Spleen (tissue), 11 donors: ENCODE results near the gene TSHZ2. TPM values are rescaled to one million over a fixed set of nuclear protein-coding genes. Genes with fewer than 3 reads are reported as not detected.

Experiments used
- DNase-seq: peaks from one replicate; pipeline ENCODE4 v3.0.0-alpha.2; 2020
- H3K27ac ChIP-seq, 8 donors: fragments of 200-600 bp; sonication (generic) in 7 of 8; 1 replicate in 4 of 8; 2 replicates in 4 of 8; pipeline versions ENCODE4 v1.5.0 to v1.8.0; 2016 to 2021; ENCODE audit warnings: inconsistent platforms in 4 of 8, mild to moderate bottlenecking in 4 of 8, moderate library complexity in 1 of 8
- H3K27me3 ChIP-seq, 7 donors: fragments of 200-600 bp; sonication (generic) in 6 of 7; replicated peaks in 1 of 7; 1 replicate in 4 of 7; 2 replicates in 3 of 7; pipeline versions ENCODE4 v1.5.0 to v1.8.0; 2016 to 2021; ENCODE audit warnings: inconsistent platforms in 3 of 7, mild to moderate bottlenecking in 1 of 7
- H3K36me3 ChIP-seq, 6 donors: fragments of 200-600 bp; sonication (generic) in 5 of 6; 1 replicate in 4 of 6; 2 replicates in 2 of 6; pipeline versions ENCODE4 v1.5.0 to v1.8.0; 2016 to 2021; ENCODE audit warnings: inconsistent platforms in 2 of 6
- H3K4me1 ChIP-seq, 6 donors: fragments of 200-600 bp; sonication (generic) in 5 of 6; 1 replicate in 3 of 6; 2 replicates in 3 of 6; pipeline versions ENCODE4 v1.5.0 to v1.8.0; 2016 to 2021; ENCODE audit warnings: inconsistent platforms in 3 of 6
- H3K4me3 ChIP-seq, 8 donors: fragments of 200-600 bp; sonication (generic) in 7 of 8; 1 replicate in 4 of 8; 2 replicates in 4 of 8; pipeline versions ENCODE4 v1.5.0 to v1.8.0; 2016 to 2021; ENCODE audit warnings: inconsistent platforms in 4 of 8, mild to moderate bottlenecking in 4 of 8, moderate library complexity in 2 of 8
- H3K9me3 ChIP-seq, 8 donors: fragments of 200-600 bp; sonication (generic) in 7 of 8; 1 replicate in 4 of 8; 2 replicates in 4 of 8; pipeline versions ENCODE4 v1.5.0 to v1.8.0; 2016 to 2021; ENCODE audit warnings: inconsistent platforms in 4 of 8
- POLR2A ChIP-seq, 3 donors: fragments of 450-650 bp; IDR thresholded peaks; one replicate each; pipeline ENCODE4 v1.5.1; 2017; ENCODE audit warnings: antibody characterized with exemption in 3 of 3, mild to moderate bottlenecking in 1 of 3
- POLR2AphosphoS5 ChIP-seq, 3 donors: sonication (generic); formaldehyde crosslinking; IDR thresholded peaks; one replicate each; pipeline ENCODE4 v1.5.1; 2017; ENCODE audit warnings: antibody characterized with exemption in 3 of 3
- WGBS, 5 donors: extraction: QIAGEN DNeasy Blood & Tissue Kit in 3 of 5; methylation state at CpG; one replicate each; pipeline versions ENCODE4 v1.1.5 to v1.1.7; 2013 to 2018; 5-methylcytosine and 5-hydroxymethylcytosine counted together
- intact Hi-C: fragments of 100-400 bp; cut with DNase I; formaldehyde crosslinking; loops from one replicate; pipeline ENCODE4 v1.15.0; 2023; ENCODE audit warnings: low total_unique reads
- polyA plus RNA-seq, 3 donors: library from polyadenylated mRNA; stranded (reverse); fragments of 200-250 nt; gene quantifications; one replicate each; pipeline ENCODE4 v1.2.1, GENCODE V29; 2013
- total RNA-seq, 7 donors: library from RNA; depleted of rRNA in 3 of 7; stranded (reverse); fragments of >200 nt in 3 of 7; fragmentation: NEBNext Ultra II Directional in 4 of 7; extraction: Animal tissue kit (Norgen Biotek cat#: 25700) in 4 of 7; gene quantifications; one replicate each; pipeline versions ENCODE4 v1.1.0 to v1.2.1, GENCODE V29; 2016 to 2021
- TF ChIP-seq, protein P1 (sequence below), 11 experiments: fragments of 200-600 bp in 7 of 11; fragments of 450-650 bp in 4 of 11; sonication (generic) in 4 of 11; IDR thresholded peaks in 8 of 11; conservative IDR thresholded peaks in 3 of 11; 1 replicate in 7 of 11; 2 replicates in 4 of 11; pipeline versions ENCODE4 v1.4.0 to v1.8.0; 2016 to 2021; ENCODE audit warnings: antibody characterized with exemption in 11 of 11, inconsistent platforms in 4 of 11, mild to moderate bottlenecking in 1 of 11
- donor health status: healthy with polysubstance abuse.
- donor health status: DM: no; HTN: no; CAD: no; lungs with moderate emphysema.
- donor health status: DM: no; HTN: no; CAD: no.
- donor health status: Bipolar disorder and iron deficiency.
- donor health status: healthy.
- donor health status: DM: no; HTN: no; CAD: no.
- donor health status: DM: yes; HTN: yes; CAD: no.

The TSHZ2 gene
- total and polyA plus RNA-seq, 10 donors = 0.86 to 19.2 (median 15.7) TPM

DNA sequence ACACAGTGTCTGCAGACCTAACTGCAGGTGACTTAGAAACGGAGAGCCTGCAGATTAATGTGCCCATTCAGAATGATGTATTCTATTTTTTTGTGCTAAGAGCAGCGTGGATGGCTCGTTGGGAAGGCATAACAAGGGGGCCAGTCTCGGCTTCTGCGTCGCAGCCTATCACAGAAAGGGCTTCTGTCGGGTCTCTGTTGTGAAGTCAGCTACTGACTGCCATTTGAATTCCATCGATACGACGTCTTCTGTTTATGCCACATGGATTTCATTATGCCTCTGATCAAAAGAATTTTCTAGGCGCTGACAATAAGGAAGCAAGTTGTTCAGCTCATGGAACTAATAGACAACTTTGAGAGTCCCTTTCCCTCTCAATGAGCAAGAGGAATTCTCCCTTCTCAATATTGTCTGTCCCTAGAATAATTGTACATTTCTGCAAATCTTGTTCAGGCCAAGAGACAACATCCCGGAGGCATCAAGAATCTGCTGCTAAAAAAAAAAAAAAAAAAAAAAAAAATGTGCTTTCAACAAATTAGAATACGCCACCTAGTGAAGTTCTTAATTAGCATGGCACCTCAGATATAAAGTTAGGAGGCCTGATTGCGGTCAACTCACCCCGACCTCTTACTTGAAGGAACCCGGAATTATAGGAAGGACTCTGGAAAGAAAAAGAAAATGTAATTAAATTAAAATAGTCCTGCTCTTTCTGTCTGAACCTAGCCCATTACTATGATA is 223.9 kb downstream of the TSHZ2 start:
- Histone ChIP-seq H3K4me3 (no peak overlapping the region), H3K27me3 (peaks cover 0 to 29% (median 0%) of the 10 kb centered on the region in 7 donors), H3K36me3 (no peaks in the 10 kb centered on the region), H3K9me3 (no peaks in the 10 kb centered on the region), H3K4me1 (no peaks in the 10 kb centered on the region), H3K27ac (no peak overlapping the region)
- no peak for DNase-seq
- intact Hi-C loops = no loop called here
- TF ChIP-seq POLR2A (IDR thresholded peaks at IDR 0.05) (no peak), POLR2AphosphoS5 (IDR thresholded peaks at IDR 0.05) (no peak)
- TF ChIP-seq, protein P1, sequence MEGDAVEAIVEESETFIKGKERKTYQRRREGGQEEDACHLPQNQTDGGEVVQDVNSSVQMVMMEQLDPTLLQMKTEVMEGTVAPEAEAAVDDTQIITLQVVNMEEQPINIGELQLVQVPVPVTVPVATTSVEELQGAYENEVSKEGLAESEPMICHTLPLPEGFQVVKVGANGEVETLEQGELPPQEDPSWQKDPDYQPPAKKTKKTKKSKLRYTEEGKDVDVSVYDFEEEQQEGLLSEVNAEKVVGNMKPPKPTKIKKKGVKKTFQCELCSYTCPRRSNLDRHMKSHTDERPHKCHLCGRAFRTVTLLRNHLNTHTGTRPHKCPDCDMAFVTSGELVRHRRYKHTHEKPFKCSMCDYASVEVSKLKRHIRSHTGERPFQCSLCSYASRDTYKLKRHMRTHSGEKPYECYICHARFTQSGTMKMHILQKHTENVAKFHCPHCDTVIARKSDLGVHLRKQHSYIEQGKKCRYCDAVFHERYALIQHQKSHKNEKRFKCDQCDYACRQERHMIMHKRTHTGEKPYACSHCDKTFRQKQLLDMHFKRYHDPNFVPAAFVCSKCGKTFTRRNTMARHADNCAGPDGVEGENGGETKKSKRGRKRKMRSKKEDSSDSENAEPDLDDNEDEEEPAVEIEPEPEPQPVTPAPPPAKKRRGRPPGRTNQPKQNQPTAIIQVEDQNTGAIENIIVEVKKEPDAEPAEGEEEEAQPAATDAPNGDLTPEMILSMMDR (IDR thresholded peaks at IDR 0.05 in 8 of 11, conservative IDR thresholded peaks at IDR 0.05 in 3 of 11) = no peak
- WGBS, 5 donors = 74 to 83% (median 82%) methylated on average over 16 of the region's 16 CpGs

DNA sequence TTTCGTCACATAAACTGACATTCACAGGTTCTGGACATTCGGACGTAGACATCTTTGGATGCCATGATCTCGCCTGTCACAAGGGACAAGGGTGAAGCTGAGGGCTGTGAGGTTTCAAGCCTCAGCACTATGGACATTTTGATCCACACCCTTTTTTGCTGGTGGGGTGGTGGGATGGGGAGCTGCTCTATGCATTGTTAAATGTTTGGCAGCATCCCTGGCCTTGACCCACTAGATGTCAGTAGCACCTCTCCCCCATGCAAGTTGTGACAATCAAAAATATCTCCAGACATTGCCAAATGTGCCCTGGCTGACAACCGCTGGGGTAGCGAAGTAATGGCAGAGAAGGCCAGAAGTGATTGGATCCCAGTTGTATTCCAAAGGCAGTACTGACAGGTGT is 229.4 kb downstream of the TSHZ2 start:
- WGBS, 5 donors = 86 to 93% (median 89%) methylated on average over 6 of the region's 6 CpGs

DNA sequence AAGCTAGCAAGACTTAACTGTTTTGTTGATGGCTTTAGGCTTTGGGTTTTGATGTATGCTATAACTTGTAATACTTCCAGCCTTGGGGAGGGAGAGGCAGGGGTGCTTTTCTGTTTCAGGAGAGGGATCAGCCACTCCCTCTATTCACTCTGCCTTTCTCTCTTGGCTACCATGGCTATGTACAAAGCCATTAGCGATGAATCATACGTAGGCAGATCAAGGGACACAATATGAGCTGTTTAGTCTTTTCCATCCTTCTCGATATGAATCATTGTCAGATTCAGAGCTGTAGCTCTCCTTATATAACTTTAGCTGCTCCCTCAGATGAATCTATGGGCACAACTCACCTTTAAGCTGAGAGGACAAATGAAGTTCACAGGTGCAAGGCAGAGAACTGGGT is 230.6 kb downstream of the TSHZ2 start:
- WGBS, 5 donors = 87 to 99% (median 90%) methylated on average over 3 of the region's 3 CpGs
- TF ChIP-seq POLR2AphosphoS5 (IDR thresholded peaks at IDR 0.05) = no peak
- no peak for TF ChIP-seq POLR2A (IDR thresholded peaks at IDR 0.05)
- TF ChIP-seq, protein P1 (IDR thresholded peaks at IDR 0.05 in 8 of 11, conservative IDR thresholded peaks at IDR 0.05 in 3 of 11) = no peak
- intact Hi-C loops = no loop called here
- no peak overlapping the region for H3K27ac ChIP-seq
- no peaks in the 10 kb centered on the region for H3K4me1 ChIP-seq
- no peak overlapping the region for H3K4me3 ChIP-seq
- no peaks in the 10 kb centered on the region for H3K9me3 ChIP-seq
- no peak for DNase-seq
- H3K36me3 ChIP-seq = no peaks in the 10 kb centered on the region
- H3K27me3 ChIP-seq = peaks cover 0 to 9% (median 0%) of the 10 kb centered on the region in 7 donors

More for the DNA sequence above, 229.4 kb downstream of the TSHZ2 start:
- TF ChIP-seq POLR2AphosphoS5 (IDR thresholded peaks at IDR 0.05) (no peak), POLR2A (IDR thresholded peaks at IDR 0.05) (no peak)
- TF ChIP-seq, protein P1 (IDR thresholded peaks at IDR 0.05 in 8 of 11, conservative IDR thresholded peaks at IDR 0.05 in 3 of 11) = no peak
- no peaks in the 10 kb centered on the region for H3K9me3 ChIP-seq
- intact Hi-C loops = no loop called here
- H3K36me3 ChIP-seq = no peaks in the 10 kb centered on the region
- H3K4me1 ChIP-seq = no peaks in the 10 kb centered on the region
- H3K4me3 ChIP-seq = no peak overlapping the region
- H3K27ac ChIP-seq = no peak overlapping the region
- no peak for DNase-seq
- H3K27me3 ChIP-seq = peaks cover 0 to 9% (median 0%) of the 10 kb centered on the region in 7 donors

DNA sequence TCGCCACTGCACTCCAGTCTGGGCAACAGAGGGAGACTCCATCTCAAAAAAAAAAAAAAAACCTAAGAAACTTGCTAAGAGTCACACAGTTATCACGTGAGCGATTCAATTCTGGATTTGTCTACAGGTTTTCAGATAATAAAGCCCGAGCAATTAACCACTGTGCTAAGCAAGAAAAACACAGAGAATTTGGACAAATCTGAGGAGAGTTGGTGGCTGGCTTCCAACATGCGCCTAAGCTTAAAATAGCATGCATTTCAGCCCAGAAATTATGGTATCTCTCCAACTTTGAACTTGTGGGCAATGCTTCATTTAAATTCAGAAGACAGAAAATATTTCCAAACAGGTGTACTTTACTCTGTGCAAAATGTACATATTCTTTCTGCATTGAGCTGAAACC is 232.9 kb downstream of the TSHZ2 start:
- Histone ChIP-seq H3K4me3 (no peak overlapping the region), H3K27me3 (no peaks in the 10 kb centered on the region), H3K9me3 (no peaks in the 10 kb centered on the region), H3K27ac (no peak overlapping the region), H3K4me1 (no peaks in the 10 kb centered on the region), H3K36me3 (no peaks in the 10 kb centered on the region)
- TF ChIP-seq POLR2A (IDR thresholded peaks at IDR 0.05) = no peak
- TF ChIP-seq, protein P1 (IDR thresholded peaks at IDR 0.05 in 8 of 11, conservative IDR thresholded peaks at IDR 0.05 in 3 of 11) = no peak
- no peak for TF ChIP-seq POLR2AphosphoS5 (IDR thresholded peaks at IDR 0.05)
- intact Hi-C loops = no loop called here
- no peak for DNase-seq
- WGBS, 5 donors = 78 to 94% (median 86%) methylated on average over 5 of the region's 5 CpGs
